HEK293 (cell line): Measurements from ENCODE around the gene UBAC2.

Experiments
- CTCF ChIA-PET: fragments of 350-600 bp; formaldehyde crosslinking; extraction: SDS; loops from one replicate; lab custom pipeline; 2021; ENCODE audit warnings: antibody characterized with exemption; lab: Yijun Ruan, JAX
- POLR2A ChIA-PET: fragments of 300-600 bp; formaldehyde crosslinking; extraction: SDS; loops from one replicate; lab custom pipeline; 2020; ENCODE audit warnings: antibody characterized with exemption, inconsistent platforms; lab: Yijun Ruan, JAX
- H3K27ac ChIP-seq: fragments of 200-500 bp; sonication (Bioruptor generic); 2 replicates; pipeline ENCODE4 v1.5.1; 2014; ENCODE audit warnings: low read depth, low read length, control low read depth, inconsistent platforms; ENCODE audit errors: extremely low read depth
- H3K36me3 ChIP-seq, 2 experiments: fragments of 200-500 bp in 1 of 2; sonication (Bioruptor generic) in 1 of 2; 1 replicate in 1 of 2; 2 replicates in 1 of 2; pipeline ENCODE4 v1.5.1; 2014 to 2017; ENCODE audit warnings: inconsistent platforms in 2 of 2, low read length in 2 of 2; ENCODE audit not compliant: control insufficient read depth in 2 of 2, insufficient read depth in 1 of 2
- H3K4me1 ChIP-seq: fragments of 200-500 bp; sonication (Bioruptor generic); 2 replicates; pipeline ENCODE4 v1.5.1; 2014; ENCODE audit warnings: mild to moderate bottlenecking, low read length, inconsistent platforms; ENCODE audit not compliant: control insufficient read depth, insufficient read depth
- H3K4me3 ChIP-seq: 2 replicates; pipeline ENCODE4 v1.5.1; 2011; ENCODE audit warnings: low read depth, mild to moderate bottlenecking, control low read depth, low read length, moderate library complexity
- H3K9me3 ChIP-seq: fragments of 200-500 bp; sonication (Bioruptor generic); 2 replicates; pipeline ENCODE4 v1.5.1; 2014; ENCODE audit warnings: low read depth, low read length, inconsistent platforms; ENCODE audit not compliant: control insufficient read depth, insufficient read depth
- GLI2 ChIP-seq: fragments of 450-650 bp; formaldehyde crosslinking; IDR thresholded peaks from 2 replicates; pipeline ENCODE4; 2017; ENCODE audit warnings: missing biosample characterization, missing genetic modification characterization, low read depth, borderline replicate concordance
- HOXC10 ChIP-seq: sonication (generic); formaldehyde crosslinking; IDR thresholded peaks from 2 replicates; pipeline ENCODE4 v1.8.1; 2023; ENCODE audit warnings: mild to moderate bottlenecking, missing genetic modification reagents
- MEIS1 ChIP-seq: sonication (generic); formaldehyde crosslinking; IDR thresholded peaks from 2 replicates; pipeline ENCODE4 v1.8.1; 2022; ENCODE audit warnings: missing genetic modification reagents, mild to moderate bottlenecking, borderline replicate concordance
- SP7 ChIP-seq: fragments of 450-650 bp; formaldehyde crosslinking; IDR thresholded peaks from 2 replicates; pipeline ENCODE4 v1.5.1; 2016; ENCODE audit warnings: missing biosample characterization, missing genetic modification characterization
- ZFHX2 ChIP-seq: fragments of 450-650 bp; formaldehyde crosslinking; conservative IDR thresholded peaks from 2 replicates; pipeline ENCODE4 v1.5.1; 2016; ENCODE audit warnings: missing biosample characterization, missing genetic modification characterization
- ZNF140 ChIP-seq: fragments of 450-650 bp; formaldehyde crosslinking; IDR thresholded peaks from 2 replicates; pipeline ENCODE4 v1.5.1; 2016; ENCODE audit warnings: missing biosample characterization, missing genetic modification characterization
- ZNF155 ChIP-seq: fragments of 450-650 bp; formaldehyde crosslinking; IDR thresholded peaks from 2 replicates; pipeline ENCODE4 v1.5.1; 2016; ENCODE audit warnings: missing biosample characterization, missing genetic modification characterization
- ZNF157 ChIP-seq: fragments of 450-650 bp; formaldehyde crosslinking; IDR thresholded peaks from 2 replicates; pipeline ENCODE4 v1.5.1; 2016; ENCODE audit warnings: missing biosample characterization, missing genetic modification characterization
- ZNF404 ChIP-seq: fragments of 450-650 bp; formaldehyde crosslinking; IDR thresholded peaks from 2 replicates; pipeline ENCODE4 v1.5.1; 2017; ENCODE audit warnings: missing biosample characterization, missing genetic modification characterization
- ZNF530 ChIP-seq: fragments of 450-650 bp; formaldehyde crosslinking; IDR thresholded peaks from 2 replicates; pipeline ENCODE4 v1.5.1; 2016; ENCODE audit warnings: low read depth, missing biosample characterization, missing genetic modification characterization
- ZNF580 ChIP-seq: fragments of 450-650 bp; formaldehyde crosslinking; IDR thresholded peaks from 2 replicates; pipeline ENCODE4 v1.5.1; 2016; ENCODE audit warnings: missing biosample characterization, missing genetic modification characterization
- ZNF837 ChIP-seq: fragments of 450-650 bp; formaldehyde crosslinking; IDR thresholded peaks from 2 replicates; pipeline ENCODE4 v1.5.1; 2016; ENCODE audit warnings: missing biosample characterization, missing genetic modification characterization
- TF ChIP-seq, protein P1 (sequence below): fragments of 450-650 bp; formaldehyde crosslinking; IDR thresholded peaks from 2 replicates; pipeline ENCODE4 v1.5.1; 2016; ENCODE audit warnings: missing biosample characterization, missing genetic modification characterization
- TF ChIP-seq, protein P2 (sequence below): fragments of 450-650 bp; formaldehyde crosslinking; IDR thresholded peaks from 2 replicates; pipeline ENCODE4 v1.5.1; 2016; ENCODE audit warnings: missing biosample characterization, missing genetic modification characterization
- TF ChIP-seq, protein P3 (sequence below): fragments of 450-650 bp; formaldehyde crosslinking; IDR thresholded peaks from 2 replicates; pipeline ENCODE4 v1.5.1; 2016; ENCODE audit warnings: missing biosample characterization, missing genetic modification characterization, borderline replicate concordance
- TF ChIP-seq, protein P4 (sequence below): fragments of 450-650 bp; formaldehyde crosslinking; IDR thresholded peaks from 2 replicates; pipeline ENCODE4 v1.5.1; 2016; ENCODE audit warnings: missing biosample characterization, missing genetic modification characterization, low read depth

Gene UBAC2

DNA sequence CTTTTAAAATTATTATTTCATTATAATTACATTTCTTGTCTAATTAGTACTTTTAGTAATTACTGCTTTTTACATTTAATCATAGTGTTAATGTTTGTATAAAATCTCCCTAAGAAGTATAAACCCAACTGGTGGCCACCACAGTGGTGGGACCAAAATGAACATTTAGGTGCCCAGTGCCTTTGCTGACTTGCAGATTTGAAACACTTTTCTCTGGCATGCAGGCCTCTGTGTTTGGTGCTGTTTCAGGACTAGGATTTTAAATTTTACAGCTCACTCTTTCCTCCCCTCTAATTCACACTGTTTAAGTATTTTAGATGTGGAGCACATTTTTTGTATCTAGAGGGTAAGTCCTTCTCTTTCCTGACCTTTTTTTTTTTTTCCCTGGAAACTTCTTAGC is 17.5 kb downstream of the UBAC2 start (continued):
- TF ChIP-seq, protein P1, sequence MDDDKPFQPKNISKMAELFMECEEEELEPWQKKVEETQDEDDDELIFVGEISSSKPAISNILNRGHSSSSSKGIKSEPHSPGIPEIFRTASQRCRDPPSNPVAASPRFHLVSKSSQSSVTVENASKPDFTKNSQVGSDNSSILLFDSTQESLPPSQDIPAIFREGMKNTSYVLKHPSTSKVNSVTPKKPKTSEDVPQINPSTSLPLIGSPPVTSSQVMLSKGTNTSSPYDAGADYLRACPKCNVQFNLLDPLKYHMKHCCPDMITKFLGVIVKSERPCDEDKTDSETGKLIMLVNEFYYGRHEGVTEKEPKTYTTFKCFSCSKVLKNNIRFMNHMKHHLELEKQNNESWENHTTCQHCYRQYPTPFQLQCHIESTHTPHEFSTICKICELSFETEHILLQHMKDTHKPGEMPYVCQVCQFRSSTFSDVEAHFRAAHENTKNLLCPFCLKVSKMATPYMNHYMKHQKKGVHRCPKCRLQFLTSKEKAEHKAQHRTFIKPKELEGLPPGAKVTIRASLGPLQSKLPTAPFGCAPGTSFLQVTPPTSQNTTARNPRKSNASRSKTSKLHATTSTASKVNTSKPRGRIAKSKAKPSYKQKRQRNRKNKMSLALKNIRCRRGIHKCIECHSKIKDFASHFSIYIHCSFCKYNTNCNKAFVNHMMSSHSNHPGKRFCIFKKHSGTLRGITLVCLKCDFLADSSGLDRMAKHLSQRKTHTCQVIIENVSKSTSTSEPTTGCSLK (tag by site-specific recombination), result no peak
- TF ChIP-seq, protein P2, sequence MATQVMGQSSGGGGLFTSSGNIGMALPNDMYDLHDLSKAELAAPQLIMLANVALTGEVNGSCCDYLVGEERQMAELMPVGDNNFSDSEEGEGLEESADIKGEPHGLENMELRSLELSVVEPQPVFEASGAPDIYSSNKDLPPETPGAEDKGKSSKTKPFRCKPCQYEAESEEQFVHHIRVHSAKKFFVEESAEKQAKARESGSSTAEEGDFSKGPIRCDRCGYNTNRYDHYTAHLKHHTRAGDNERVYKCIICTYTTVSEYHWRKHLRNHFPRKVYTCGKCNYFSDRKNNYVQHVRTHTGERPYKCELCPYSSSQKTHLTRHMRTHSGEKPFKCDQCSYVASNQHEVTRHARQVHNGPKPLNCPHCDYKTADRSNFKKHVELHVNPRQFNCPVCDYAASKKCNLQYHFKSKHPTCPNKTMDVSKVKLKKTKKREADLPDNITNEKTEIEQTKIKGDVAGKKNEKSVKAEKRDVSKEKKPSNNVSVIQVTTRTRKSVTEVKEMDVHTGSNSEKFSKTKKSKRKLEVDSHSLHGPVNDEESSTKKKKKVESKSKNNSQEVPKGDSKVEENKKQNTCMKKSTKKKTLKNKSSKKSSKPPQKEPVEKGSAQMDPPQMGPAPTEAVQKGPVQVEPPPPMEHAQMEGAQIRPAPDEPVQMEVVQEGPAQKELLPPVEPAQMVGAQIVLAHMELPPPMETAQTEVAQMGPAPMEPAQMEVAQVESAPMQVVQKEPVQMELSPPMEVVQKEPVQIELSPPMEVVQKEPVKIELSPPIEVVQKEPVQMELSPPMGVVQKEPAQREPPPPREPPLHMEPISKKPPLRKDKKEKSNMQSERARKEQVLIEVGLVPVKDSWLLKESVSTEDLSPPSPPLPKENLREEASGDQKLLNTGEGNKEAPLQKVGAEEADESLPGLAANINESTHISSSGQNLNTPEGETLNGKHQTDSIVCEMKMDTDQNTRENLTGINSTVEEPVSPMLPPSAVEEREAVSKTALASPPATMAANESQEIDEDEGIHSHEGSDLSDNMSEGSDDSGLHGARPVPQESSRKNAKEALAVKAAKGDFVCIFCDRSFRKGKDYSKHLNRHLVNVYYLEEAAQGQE (tag by site-specific recombination), result no peak
- TF ChIP-seq ZFHX2 (tag by site-specific recombination) (no peak), ZNF404 (tag by site-specific recombination) (no peak), HOXC10 (CRISPR knock-in tag) (no peak)

GRCh38 chr13:99218545-99218944 is 17.9 kb downstream of the UBAC2 start:
- no peak for TF ChIP-seq ZNF157 (tag by site-specific recombination)
- TF ChIP-seq ZNF837, result no peak
- TF ChIP-seq, protein P3, sequence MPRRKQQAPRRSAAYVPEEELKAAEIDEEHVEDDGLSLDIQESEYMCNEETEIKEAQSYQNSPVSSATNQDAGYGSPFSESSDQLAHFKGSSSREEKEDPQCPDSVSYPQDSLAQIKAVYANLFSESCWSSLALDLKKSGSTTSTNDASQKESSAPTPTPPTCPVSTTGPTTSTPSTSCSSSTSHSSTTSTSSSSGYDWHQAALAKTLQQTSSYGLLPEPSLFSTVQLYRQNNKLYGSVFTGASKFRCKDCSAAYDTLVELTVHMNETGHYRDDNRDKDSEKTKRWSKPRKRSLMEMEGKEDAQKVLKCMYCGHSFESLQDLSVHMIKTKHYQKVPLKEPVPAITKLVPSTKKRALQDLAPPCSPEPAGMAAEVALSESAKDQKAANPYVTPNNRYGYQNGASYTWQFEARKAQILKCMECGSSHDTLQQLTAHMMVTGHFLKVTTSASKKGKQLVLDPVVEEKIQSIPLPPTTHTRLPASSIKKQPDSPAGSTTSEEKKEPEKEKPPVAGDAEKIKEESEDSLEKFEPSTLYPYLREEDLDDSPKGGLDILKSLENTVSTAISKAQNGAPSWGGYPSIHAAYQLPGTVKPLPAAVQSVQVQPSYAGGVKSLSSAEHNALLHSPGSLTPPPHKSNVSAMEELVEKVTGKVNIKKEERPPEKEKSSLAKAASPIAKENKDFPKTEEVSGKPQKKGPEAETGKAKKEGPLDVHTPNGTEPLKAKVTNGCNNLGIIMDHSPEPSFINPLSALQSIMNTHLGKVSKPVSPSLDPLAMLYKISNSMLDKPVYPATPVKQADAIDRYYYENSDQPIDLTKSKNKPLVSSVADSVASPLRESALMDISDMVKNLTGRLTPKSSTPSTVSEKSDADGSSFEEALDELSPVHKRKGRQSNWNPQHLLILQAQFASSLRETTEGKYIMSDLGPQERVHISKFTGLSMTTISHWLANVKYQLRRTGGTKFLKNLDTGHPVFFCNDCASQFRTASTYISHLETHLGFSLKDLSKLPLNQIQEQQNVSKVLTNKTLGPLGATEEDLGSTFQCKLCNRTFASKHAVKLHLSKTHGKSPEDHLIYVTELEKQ (tag by site-specific recombination), result no peak
- no peak for TF ChIP-seq ZNF155 (tag by site-specific recombination)
- TF ChIP-seq ZNF140 (tag by site-specific recombination), result no peak
- TF ChIP-seq SP7 (tag by site-specific recombination), result no peak
- no peak for TF ChIP-seq ZNF530
- H3K36me3 ChIP-seq, result peaks cover 0 to 9% of the 10 kb centered on the region in 2 experiments; a peak in 2 of 3 replicates
- H3K4me1 ChIP-seq, result 0 out of 2 replicates have a peak, but pooled peaks cover 6% of the 10 kb centered on the region
- CTCF ChIA-PET, result interaction anchor here (0.7 to 1.1 kb wide), 2 partner anchors 17 to 42 kb away, joined by 3 read pairs; no protein-coding TSS in a partner anchor
- POLR2A ChIA-PET, result no interaction called here
- H3K27ac ChIP-seq, result no peak overlapping the region
- H3K4me3 ChIP-seq, result no peak overlapping the region
- H3K9me3 ChIP-seq, result no peaks in the 10 kb centered on the region

- TF ChIP-seq GLI2 (tag by site-specific recombination), result no peak
- no peak for TF ChIP-seq ZNF580
- no peak for TF ChIP-seq MEIS1
- TF ChIP-seq, protein P4, sequence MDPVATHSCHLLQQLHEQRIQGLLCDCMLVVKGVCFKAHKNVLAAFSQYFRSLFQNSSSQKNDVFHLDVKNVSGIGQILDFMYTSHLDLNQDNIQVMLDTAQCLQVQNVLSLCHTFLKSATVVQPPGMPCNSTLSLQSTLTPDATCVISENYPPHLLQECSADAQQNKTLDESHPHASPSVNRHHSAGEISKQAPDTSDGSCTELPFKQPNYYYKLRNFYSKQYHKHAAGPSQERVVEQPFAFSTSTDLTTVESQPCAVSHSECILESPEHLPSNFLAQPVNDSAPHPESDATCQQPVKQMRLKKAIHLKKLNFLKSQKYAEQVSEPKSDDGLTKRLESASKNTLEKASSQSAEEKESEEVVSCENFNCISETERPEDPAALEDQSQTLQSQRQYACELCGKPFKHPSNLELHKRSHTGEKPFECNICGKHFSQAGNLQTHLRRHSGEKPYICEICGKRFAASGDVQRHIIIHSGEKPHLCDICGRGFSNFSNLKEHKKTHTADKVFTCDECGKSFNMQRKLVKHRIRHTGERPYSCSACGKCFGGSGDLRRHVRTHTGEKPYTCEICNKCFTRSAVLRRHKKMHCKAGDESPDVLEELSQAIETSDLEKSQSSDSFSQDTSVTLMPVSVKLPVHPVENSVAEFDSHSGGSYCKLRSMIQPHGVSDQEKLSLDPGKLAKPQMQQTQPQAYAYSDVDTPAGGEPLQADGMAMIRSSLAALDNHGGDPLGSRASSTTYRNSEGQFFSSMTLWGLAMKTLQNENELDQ, result no peak
- Histone ChIP-seq H3K4me3 (no peak overlapping the region), H3K4me1 (0 out of 2 replicates have a peak, but pooled peaks cover 6% of the 10 kb centered on the region), H3K27ac (no peak overlapping the region), H3K36me3 (peaks cover 0 to 9% of the 10 kb centered on the region in 2 experiments; a peak in 1 of 3 replicates), H3K9me3 (no peaks in the 10 kb centered on the region)
- POLR2A ChIA-PET, result no interaction called here
- CTCF ChIA-PET, result interaction anchor here (0.7 to 1.1 kb wide), 3 partner anchors 18 to 42 kb away, joined by 3 to 4 read pairs (median 3); no protein-coding TSS in a partner anchor
Observed at GRCh38 chr13:99218969-99219368, 18.3 kb downstream of the UBAC2 start.
